GM23338 (cell line): ENCODE data around the gene NSG1. TPM values are rescaled to one million over a fixed set of nuclear protein-coding genes. Genes with fewer than 3 reads are reported as not detected.

Experiments
- ATAC-seq: fragments of 200-7000 bp; cut with Tn5 transposase; 3 replicates; pipeline ENCODE4 v1.9.1; 2020
- DNase-seq: peaks from one replicate; pipeline ENCODE4 v3.0.0-alpha.2; 2015; ENCODE audit warnings: low spot score
- H2AFZ ChIP-seq: fragments of 200-600 bp; sonication (generic); 2 replicates; pipeline ENCODE4 v1.8.0; 2016; ENCODE audit warnings: antibody characterized with exemption, mild to moderate bottlenecking, moderate library complexity
- H3F3A ChIP-seq: fragments of 200-600 bp; sonication (generic); replicated peaks from 2 replicates; pipeline ENCODE4 v1.8.0; 2017; ENCODE audit warnings: antibody characterized with exemption, mixed run types, low read depth
- H3K27ac ChIP-seq: fragments of 200-600 bp; sonication (generic); 2 replicates; pipeline ENCODE4 v1.6.1; 2016; ENCODE audit warnings: low read depth
- H3K27me3 ChIP-seq: fragments of 200-600 bp; sonication (generic); 2 replicates; pipeline ENCODE4 v1.8.0; 2016; ENCODE audit warnings: mild to moderate bottlenecking, mixed run types, moderate library complexity; ENCODE audit not compliant: insufficient read depth
- H3K36me3 ChIP-seq: fragments of 200-600 bp; sonication (generic); 2 replicates; pipeline ENCODE4 v1.8.0; 2016; ENCODE audit warnings: mild to moderate bottlenecking; ENCODE audit not compliant: insufficient read depth
- H3K4me1 ChIP-seq: fragments of 200-600 bp; sonication (generic); 2 replicates; pipeline ENCODE4 v1.8.0; 2016; ENCODE audit warnings: mild to moderate bottlenecking, moderate library complexity; ENCODE audit not compliant: insufficient read depth
- H3K4me2 ChIP-seq: fragments of 200-600 bp; sonication (generic); 2 replicates; pipeline ENCODE4 v1.7.1; 2017; ENCODE audit warnings: mixed run types
- H3K4me3 ChIP-seq: fragments of 200-600 bp; sonication (generic); 2 replicates; pipeline ENCODE4 v1.6.1; 2016; ENCODE audit warnings: mixed run types
- H3K79me2 ChIP-seq: fragments of 200-600 bp; sonication (generic); replicated peaks from 2 replicates; pipeline ENCODE4 v1.8.0; 2017; ENCODE audit warnings: mild to moderate bottlenecking; ENCODE audit not compliant: insufficient read depth
- H3K9me2 ChIP-seq: fragments of 200-600 bp; sonication (generic); 2 replicates; pipeline ENCODE4 v1.8.0; 2017; ENCODE audit not compliant: insufficient read depth
- H4K20me1 ChIP-seq: fragments of 200-600 bp; sonication (generic); replicated peaks from 2 replicates; pipeline ENCODE4 v1.8.0; 2017; ENCODE audit warnings: mild to moderate bottlenecking; ENCODE audit not compliant: insufficient read depth
- H3K27ac Mint-ChIP-seq: 2 replicates; pipeline ENCODE4 v1.8.0; 2020; ENCODE audit warnings: inconsistent platforms, mild to moderate bottlenecking, moderate library complexity, mixed read lengths
- H3K27me3 Mint-ChIP-seq: 3 replicates; pipeline ENCODE4 v1.8.0; 2022; ENCODE audit warnings: low read depth, mild to moderate bottlenecking, moderate library complexity, mixed read lengths, inconsistent platforms; ENCODE audit not compliant: insufficient read depth, poor library complexity
- H3K36me3 Mint-ChIP-seq: 3 replicates; pipeline ENCODE4 v1.8.0; 2021; ENCODE audit warnings: low read depth, mild to moderate bottlenecking, inconsistent platforms, moderate library complexity, mixed read lengths
- H3K4me1 Mint-ChIP-seq: 3 replicates; pipeline ENCODE4 v1.8.0; 2020; ENCODE audit warnings: mild to moderate bottlenecking, inconsistent platforms, mixed read lengths
- H3K4me3 Mint-ChIP-seq: 3 replicates; pipeline ENCODE4 v1.8.0; 2021; ENCODE audit warnings: moderate library complexity, mild to moderate bottlenecking, inconsistent platforms, mixed read lengths
- H3K9me3 Mint-ChIP-seq: 3 replicates; pipeline ENCODE4 v1.8.0; 2020; ENCODE audit warnings: moderate library complexity, mild to moderate bottlenecking, inconsistent platforms, mixed read lengths
- EZH2 ChIP-seq: fragments of 200-600 bp; sonication (generic); IDR thresholded peaks from one replicate; pipeline ENCODE4 v1.8.0; 2017; ENCODE audit warnings: antibody characterized with exemption, mild to moderate bottlenecking, low read depth; ENCODE audit not compliant: unreplicated experiment
- EZH2phosphoT487 ChIP-seq: fragments of 200-600 bp; sonication (generic); IDR thresholded peaks from one replicate; pipeline ENCODE4 v1.8.1; 2018; ENCODE audit warnings: antibody characterized with exemption; ENCODE audit not compliant: unreplicated experiment
- JUNB ChIP-seq: IDR thresholded peaks from one replicate; pipeline ENCODE4 v1.6.1; 2016; ENCODE audit warnings: antibody characterized with exemption; ENCODE audit not compliant: unreplicated experiment
- NANOG ChIP-seq: IDR thresholded peaks from 2 replicates; pipeline ENCODE4 v1.6.1; 2016; ENCODE audit warnings: antibody characterized with exemption, borderline replicate concordance
- POLR2AphosphoS5 ChIP-seq: IDR thresholded peaks from 2 replicates; pipeline ENCODE4 v1.6.1; 2016; ENCODE audit warnings: antibody characterized with exemption, low read depth
- STAT1 ChIP-seq: IDR thresholded peaks from one replicate; pipeline ENCODE4 v1.6.1; 2016; ENCODE audit warnings: antibody characterized with exemption; ENCODE audit not compliant: unreplicated experiment
- ZNF331 ChIP-seq: fragments of 250-450 bp; sonication (Bioruptor Pico); IDR thresholded peaks from 2 replicates; pipeline ENCODE4 v1.5.0; 2020; ENCODE audit warnings: low read depth, mild to moderate bottlenecking, moderate library complexity
- polyA plus RNA-seq: library from polyadenylated mRNA; unstranded; fragments of >200 nt; fragmentation: Nextera tagmentation; extraction: Ambion mirVana; gene quantifications from 2 replicates; pipeline ENCODE4 v1.2.1, GENCODE V29; 2016
- total RNA-seq: library from RNA; depleted of rRNA; stranded (reverse); fragments of >200 nt; shearing (Covaris generic); gene quantifications from 2 replicates; pipeline ENCODE4 v1.2.3, GENCODE V29; 2014
- TF ChIP-seq, protein P1 (sequence below): IDR thresholded peaks from 2 replicates; pipeline ENCODE4 v1.6.1; 2016; ENCODE audit warnings: antibody characterized with exemption
- TF ChIP-seq, protein P2 (sequence below), 2 experiments: fragments of 200-600 bp in 1 of 2; sonication (generic) in 1 of 2; conservative IDR thresholded peaks; 2 replicates each; pipeline versions ENCODE4 v1.5.1 to v1.6.1; 2016 to 2017; ENCODE audit warnings: antibody characterized with exemption in 2 of 2, low read depth in 2 of 2, mild to moderate bottlenecking in 2 of 2, moderate library complexity in 1 of 2
- TF ChIP-seq, protein P3 (sequence below): IDR thresholded peaks from one replicate; pipeline ENCODE4 v1.6.1; 2018; ENCODE audit warnings: antibody characterized with exemption; ENCODE audit not compliant: unreplicated experiment

Gene NSG1
- total and polyA plus RNA-seq, 2 experiments from 2014 or later = 17.4 to 34.5 TPM

DNA sequence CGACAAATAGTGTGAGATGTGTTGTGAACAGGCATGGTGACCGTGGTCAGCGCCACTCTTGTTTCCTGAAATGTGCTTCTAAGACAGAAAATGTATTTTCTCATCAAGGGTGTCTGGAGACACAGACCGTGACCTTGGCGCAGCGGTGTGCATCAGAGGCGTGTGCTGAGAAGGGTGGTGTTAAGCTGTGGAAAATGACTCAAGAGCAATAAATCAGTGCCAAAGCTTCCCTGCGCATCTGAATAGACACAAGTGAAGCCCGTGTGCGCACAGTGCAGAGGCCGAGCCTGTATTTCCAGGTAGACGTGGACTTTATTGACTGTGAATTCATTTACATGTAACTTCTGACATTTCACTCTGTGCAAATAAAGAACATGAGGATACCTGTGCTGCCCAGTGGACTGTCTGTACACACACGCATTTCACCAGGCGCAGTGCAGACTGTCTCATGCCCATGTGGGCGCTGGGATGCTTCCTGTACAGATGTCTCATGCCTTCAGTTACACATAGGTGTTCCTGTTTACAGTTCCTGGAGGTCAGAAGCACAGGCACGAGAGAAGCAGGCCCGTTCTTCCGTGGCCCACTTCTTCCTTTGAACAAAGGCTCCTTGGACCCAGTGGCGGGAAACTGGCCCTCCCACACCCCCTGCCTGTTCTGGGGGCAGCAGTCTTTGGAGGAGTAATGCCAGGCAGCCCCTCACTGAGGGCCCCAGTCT lies 31.9 kb downstream of the NSG1 start:
- Mint-ChIP-seq H3K27me3 (peaks cover 12% of the 10 kb centered on the region), H3K27ac (no peak overlapping the region), H3K4me3 (no peak overlapping the region), H3K9me3 (peaks cover 2% of the 10 kb centered on the region; the same call in 2 of the 3 replicates), H3K4me1 (peaks cover 18% of the 10 kb centered on the region), H3K36me3 (peaks cover 55% of the 10 kb centered on the region)
- DNase-seq = no peak
- H3K9me2 ChIP-seq = no peaks in the 10 kb centered on the region
- no peaks in the 10 kb centered on the region for H4K20me1 ChIP-seq
- H3K27ac ChIP-seq = no peak overlapping the region
- H3K36me3 ChIP-seq = 0 out of 2 replicates have a peak, but pooled peaks cover 8% of the 10 kb centered on the region
- H2AFZ ChIP-seq = no peak overlapping the region
- no peaks in the 10 kb centered on the region for H3K79me2 ChIP-seq
- no peaks in the 10 kb centered on the region for H3F3A ChIP-seq
- TF ChIP-seq, protein P1, sequence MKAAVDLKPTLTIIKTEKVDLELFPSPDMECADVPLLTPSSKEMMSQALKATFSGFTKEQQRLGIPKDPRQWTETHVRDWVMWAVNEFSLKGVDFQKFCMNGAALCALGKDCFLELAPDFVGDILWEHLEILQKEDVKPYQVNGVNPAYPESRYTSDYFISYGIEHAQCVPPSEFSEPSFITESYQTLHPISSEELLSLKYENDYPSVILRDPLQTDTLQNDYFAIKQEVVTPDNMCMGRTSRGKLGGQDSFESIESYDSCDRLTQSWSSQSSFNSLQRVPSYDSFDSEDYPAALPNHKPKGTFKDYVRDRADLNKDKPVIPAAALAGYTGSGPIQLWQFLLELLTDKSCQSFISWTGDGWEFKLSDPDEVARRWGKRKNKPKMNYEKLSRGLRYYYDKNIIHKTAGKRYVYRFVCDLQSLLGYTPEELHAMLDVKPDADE = no peak
- TF ChIP-seq, protein P2, sequence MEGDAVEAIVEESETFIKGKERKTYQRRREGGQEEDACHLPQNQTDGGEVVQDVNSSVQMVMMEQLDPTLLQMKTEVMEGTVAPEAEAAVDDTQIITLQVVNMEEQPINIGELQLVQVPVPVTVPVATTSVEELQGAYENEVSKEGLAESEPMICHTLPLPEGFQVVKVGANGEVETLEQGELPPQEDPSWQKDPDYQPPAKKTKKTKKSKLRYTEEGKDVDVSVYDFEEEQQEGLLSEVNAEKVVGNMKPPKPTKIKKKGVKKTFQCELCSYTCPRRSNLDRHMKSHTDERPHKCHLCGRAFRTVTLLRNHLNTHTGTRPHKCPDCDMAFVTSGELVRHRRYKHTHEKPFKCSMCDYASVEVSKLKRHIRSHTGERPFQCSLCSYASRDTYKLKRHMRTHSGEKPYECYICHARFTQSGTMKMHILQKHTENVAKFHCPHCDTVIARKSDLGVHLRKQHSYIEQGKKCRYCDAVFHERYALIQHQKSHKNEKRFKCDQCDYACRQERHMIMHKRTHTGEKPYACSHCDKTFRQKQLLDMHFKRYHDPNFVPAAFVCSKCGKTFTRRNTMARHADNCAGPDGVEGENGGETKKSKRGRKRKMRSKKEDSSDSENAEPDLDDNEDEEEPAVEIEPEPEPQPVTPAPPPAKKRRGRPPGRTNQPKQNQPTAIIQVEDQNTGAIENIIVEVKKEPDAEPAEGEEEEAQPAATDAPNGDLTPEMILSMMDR (conservative IDR thresholded peaks at IDR 0.05; ENCODE audit: low read depth in 2 of 2) = no peak
- no peak for TF ChIP-seq POLR2AphosphoS5
- TF ChIP-seq, protein P3, sequence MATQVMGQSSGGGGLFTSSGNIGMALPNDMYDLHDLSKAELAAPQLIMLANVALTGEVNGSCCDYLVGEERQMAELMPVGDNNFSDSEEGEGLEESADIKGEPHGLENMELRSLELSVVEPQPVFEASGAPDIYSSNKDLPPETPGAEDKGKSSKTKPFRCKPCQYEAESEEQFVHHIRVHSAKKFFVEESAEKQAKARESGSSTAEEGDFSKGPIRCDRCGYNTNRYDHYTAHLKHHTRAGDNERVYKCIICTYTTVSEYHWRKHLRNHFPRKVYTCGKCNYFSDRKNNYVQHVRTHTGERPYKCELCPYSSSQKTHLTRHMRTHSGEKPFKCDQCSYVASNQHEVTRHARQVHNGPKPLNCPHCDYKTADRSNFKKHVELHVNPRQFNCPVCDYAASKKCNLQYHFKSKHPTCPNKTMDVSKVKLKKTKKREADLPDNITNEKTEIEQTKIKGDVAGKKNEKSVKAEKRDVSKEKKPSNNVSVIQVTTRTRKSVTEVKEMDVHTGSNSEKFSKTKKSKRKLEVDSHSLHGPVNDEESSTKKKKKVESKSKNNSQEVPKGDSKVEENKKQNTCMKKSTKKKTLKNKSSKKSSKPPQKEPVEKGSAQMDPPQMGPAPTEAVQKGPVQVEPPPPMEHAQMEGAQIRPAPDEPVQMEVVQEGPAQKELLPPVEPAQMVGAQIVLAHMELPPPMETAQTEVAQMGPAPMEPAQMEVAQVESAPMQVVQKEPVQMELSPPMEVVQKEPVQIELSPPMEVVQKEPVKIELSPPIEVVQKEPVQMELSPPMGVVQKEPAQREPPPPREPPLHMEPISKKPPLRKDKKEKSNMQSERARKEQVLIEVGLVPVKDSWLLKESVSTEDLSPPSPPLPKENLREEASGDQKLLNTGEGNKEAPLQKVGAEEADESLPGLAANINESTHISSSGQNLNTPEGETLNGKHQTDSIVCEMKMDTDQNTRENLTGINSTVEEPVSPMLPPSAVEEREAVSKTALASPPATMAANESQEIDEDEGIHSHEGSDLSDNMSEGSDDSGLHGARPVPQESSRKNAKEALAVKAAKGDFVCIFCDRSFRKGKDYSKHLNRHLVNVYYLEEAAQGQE = no peak
- TF ChIP-seq STAT1 = no peak
- no peak overlapping the region for H3K4me2 ChIP-seq
- H3K4me3 ChIP-seq = no peak overlapping the region
- peaks cover 14% of the 10 kb centered on the region for H3K4me1 ChIP-seq
- ATAC-seq = no peak
- no peaks in the 10 kb centered on the region for H3K27me3 ChIP-seq

DNA sequence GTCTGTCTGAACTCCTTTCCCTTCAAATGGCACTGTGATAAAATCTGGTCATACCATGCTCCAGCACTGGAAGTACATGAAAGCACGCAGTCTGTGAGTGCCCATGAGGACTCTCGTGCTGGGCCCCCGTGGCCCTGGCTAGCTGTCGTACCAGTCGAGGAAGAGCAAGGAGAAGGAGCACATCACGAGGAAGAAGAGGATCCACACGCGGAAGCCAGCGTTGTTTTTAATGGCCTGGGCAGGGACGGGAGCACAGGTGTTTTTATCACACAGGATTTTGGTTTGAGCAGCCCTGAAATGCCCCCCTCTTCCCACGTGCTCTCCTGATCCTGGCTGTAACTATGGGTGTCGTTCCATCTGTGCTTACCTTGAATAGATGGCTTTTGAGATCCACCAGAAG lies 33.0 kb downstream of the NSG1 start:
- DNase-seq = no peak
- no peaks in the 10 kb centered on the region for H3F3A ChIP-seq
- Mint-ChIP-seq H3K9me3 (peaks cover 2% of the 10 kb centered on the region; the same call in 2 of the 3 replicates), H3K27me3 (peaks cover 19% of the 10 kb centered on the region), H3K4me1 (peaks cover 28% of the 10 kb centered on the region), H3K4me3 (no peak overlapping the region), H3K36me3 (peaks cover 52% of the 10 kb centered on the region), H3K27ac (no peak overlapping the region; the same call in 1 of the 2 replicates)
- H3K4me2 ChIP-seq = no peak overlapping the region
- H3K27ac ChIP-seq = no peak overlapping the region
- H3K9me2 ChIP-seq = no peaks in the 10 kb centered on the region
- no peaks in the 10 kb centered on the region for H4K20me1 ChIP-seq
- H2AFZ ChIP-seq = no peak overlapping the region
- no peak for ATAC-seq
- H3K4me1 ChIP-seq = peaks cover 24% of the 10 kb centered on the region
- 0 out of 2 replicates have a peak, but pooled peaks cover 8% of the 10 kb centered on the region for H3K36me3 ChIP-seq
- no peaks in the 10 kb centered on the region for H3K27me3 ChIP-seq
- H3K4me3 ChIP-seq = no peak overlapping the region
- H3K79me2 ChIP-seq = no peaks in the 10 kb centered on the region
- no peak for TF ChIP-seq JUNB
- no peak for TF ChIP-seq EZH2
- TF ChIP-seq, protein P2 (conservative IDR thresholded peaks at IDR 0.05; ENCODE audit: low read depth in 2 of 2) = no peak
- TF ChIP-seq, protein P1 = no peak
- TF ChIP-seq EZH2phosphoT487 = no peak
- no peak for TF ChIP-seq STAT1
- no peak for TF ChIP-seq NANOG
- no peak for TF ChIP-seq POLR2AphosphoS5
- no peak for TF ChIP-seq ZNF331 (CRISPR knock-in tag)
